ENCODE measurements around the gene RHBDL2.
A peak's percentile ranks its signal among the peaks of the same experiment; 100 is the strongest.
"Not testable (repeated sequence)": the region's sequence is repeated elsewhere in the genome, so short reads cannot be mapped to it uniquely, and the experiment has no call there.

RHBDL2 gene, protein sequence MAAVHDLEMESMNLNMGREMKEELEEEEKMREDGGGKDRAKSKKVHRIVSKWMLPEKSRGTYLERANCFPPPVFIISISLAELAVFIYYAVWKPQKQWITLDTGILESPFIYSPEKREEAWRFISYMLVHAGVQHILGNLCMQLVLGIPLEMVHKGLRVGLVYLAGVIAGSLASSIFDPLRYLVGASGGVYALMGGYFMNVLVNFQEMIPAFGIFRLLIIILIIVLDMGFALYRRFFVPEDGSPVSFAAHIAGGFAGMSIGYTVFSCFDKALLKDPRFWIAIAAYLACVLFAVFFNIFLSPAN

DNA sequence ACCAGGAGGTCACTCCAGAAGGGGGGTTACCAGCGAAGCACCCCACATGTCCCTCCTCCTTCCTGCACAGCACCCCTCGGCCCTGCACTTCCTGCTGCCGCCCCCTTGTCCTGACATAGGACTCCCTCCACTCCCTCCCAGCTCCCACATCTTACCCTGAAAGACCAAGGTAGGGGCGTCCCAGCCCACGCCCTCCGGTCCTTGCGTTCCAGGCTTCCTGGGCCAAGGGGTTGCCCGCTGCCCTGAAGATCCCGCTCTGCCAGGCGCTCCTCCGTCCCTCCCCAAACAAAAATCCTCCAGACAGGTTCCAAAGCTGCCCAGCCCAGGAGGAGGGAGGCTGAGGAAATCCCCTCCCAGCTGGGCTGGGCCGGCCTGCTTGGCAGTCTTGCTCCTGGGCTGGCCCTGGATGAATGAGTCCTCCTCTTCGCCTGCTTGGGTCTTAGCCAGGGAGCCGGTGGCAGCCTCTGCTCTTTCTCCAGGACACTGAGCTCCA, at the start of gene RHBDL2:
RHBDL2 (minus strand) TSS at position 304 of the 493 bp plus-strand sequence. CDS start 22,618 bp downstream, outside the sequence.
- DNase-seq = no peak

DNA sequence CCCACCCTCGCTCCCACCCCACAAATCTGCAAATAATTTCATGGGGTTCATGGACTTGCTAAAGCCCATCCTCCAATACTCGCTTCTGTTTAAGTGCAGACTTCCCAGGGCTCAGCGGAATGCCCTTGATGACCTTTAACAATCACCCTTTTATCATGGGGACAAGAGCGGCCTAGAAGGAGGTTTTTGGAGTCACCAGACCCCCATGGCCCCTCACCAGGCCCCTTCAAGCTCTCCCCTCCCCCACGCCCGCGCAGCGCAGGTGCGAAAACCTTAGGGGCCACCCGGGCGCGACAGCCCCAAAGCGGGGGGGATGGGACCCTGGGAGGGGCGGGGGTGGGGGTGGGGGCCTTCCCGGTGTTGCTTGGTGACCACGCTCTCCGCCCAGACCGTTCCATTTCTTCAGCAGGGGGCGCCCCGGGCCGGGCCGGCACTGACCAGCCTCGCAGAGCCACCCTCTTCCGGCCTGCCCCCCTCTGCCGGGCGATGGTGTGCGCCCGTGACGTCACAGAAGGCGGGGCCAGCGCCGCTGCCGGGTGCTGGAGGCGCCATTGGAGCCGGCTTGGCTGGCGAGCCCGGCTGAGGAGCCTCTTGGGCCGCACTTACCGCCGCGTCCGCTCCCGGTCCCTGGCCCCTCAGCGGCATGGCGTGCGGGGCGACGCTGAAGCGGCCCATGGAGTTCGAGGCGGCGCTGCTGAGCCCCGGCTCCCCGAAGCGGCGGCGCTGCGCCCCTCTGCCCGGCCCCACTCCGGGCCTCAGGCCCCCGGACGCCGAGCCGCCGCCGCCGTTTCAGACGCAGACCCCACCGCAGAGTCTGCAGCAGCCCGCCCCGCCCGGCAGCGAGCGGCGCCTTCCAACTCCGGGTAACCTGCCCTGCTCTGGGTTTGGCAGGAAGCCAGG, 49.4 kb upstream of the RHBDL2 start, which contains the start of gene AKIRIN1:
AKIRIN1 (plus strand) TSS at position 539 of the 900 bp plus-strand sequence; CDS start at position 644, 105 bp downstream.
- peak; percentile 98 for DNase-seq

GRCh38 chr1:38990386-38990737, 48.7 kb upstream of the RHBDL2 start:
- DNase-seq = no peak

DNA sequence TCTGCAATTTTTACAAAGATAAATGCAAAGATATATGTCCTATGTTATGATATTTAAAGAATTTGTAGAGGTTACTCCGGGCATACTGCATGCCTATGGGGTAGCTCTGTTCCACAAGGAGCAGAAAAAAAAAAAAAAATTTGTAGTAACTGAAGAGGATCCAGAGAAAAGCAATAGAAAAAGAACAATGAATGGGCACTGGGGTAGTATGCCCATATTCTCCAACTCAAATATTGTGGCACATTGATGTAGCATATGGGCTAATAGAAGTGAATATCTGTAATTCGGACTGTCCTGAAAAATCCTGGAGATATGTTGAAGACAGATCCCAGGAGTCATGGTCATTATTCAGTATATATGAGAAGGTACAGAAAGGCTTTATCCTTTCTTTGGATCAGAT, 48.3 kb upstream of the RHBDL2 start:
- no peak for DNase-seq

- not testable (repeated sequence) for DNase-seq
Measured at GRCh38 chr1:38979380-38979779, 37.8 kb upstream of the RHBDL2 start.

DNA sequence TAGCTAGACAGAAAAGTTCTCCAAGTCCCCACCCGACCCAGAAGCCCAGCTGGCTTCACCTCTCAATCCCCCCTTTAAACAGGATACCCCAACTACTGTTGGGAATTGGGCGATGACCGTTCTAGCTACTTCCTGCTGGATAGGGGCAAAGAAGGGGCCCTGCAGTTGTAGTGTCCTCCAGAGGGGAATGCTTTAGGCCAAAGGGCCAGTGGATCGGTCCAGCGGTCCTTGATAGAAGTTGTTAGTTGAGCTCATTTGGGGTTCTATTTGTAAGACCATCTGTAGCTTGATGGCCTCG, 36.6 kb upstream of the RHBDL2 start:
- DNase-seq = not testable (repeated sequence)

DNA sequence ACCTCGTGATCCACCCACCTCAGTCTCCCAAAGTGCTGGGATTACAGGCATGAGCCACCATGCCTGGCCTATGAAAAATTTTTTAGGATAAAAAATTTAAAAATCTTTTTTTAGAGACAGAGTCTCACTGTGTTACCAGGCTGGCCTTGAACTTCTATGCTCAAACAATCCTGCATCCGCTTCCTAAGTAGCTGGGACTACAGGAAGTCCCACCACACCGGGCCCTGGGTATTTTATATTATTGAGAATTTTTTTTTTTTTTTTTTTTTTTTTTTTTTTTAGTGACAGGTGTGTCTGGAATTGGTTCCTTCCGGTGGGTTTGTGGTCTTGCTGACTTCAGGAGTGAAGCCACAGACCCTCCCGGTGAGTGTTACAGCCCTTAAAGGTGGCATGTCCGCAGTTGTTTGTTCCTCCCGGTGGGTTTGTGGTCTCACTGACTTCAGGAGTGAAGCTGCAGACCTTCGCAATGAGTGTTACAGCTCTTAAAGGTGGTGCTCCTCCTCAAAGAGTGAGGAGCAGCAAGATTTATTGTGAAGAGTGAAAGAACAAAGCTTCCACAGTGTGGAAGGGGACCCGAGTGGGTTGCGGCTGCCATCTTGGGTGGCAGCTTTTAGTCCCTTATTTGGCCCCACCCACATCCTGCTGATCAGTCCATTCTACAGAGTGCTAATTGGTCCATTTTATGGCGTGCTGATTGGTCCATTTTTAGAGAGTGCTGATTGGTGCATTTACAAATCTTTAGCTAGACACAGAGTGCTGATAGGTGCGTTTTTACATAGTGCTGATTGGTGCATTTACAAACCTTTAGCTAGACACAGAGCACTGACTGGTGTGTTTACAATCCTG, 36.0 kb upstream of the RHBDL2 start:
- DNase-seq = peak; percentile 81

DNA sequence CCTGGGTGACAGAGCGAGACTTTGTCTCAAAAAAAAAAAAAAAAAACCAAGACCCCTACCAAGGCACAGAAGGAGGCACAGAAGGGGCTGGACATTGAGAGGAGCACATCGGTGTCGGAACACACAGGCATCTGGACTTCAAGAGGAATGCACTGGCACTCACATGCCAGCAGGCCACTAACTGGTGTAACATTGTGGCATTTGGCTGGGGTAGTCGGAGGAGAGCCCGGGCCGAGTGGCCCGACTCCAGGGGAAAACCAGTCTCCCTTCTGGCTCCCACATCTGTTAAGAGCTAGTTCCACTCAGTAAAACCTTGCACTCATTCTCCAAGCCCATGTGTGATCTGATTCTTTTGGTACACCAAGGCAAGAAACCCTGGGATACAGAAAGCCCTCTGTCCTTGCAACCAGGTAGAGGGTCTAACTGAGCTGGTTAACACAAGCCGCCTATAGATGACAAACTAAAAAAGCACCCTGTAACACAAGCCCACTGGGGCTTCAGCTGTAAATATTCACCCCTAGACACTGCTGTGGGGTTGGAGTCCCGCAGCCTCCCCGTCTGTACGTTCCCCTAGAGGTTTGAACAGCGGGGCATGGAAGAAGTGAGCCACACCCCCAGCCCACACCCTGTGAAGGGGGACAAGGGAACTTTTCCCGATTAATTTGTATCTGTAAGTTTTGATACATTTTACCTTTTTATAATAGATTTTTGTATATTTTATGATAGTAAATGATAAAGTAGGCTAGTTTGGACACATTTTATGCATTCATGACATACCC, 32.2 kb upstream of the RHBDL2 start:
- no peak for DNase-seq

GRCh38 chr1:38973145-38973544, 31.5 kb upstream of the RHBDL2 start:
- DNase-seq = not testable (repeated sequence)

DNA sequence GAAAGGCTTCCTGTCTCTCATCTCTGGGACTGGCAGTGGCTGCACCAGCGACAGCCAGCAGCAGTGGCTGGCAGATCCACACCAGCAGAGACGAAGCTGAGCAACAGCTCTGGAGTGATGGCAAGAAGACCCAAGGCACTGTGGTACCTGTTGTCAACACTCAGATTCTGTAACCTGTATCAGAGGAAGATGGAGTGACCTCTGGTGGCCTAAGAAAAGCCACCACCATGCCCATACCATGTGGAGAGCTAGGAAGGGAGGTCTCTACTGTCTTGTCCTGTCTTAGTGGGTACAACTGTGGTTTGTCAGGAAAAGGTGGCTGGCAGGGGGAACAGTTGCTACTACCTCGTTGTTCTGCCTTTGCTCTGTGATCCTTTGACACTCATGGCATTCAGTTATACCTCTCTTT, 22.5 kb upstream of the RHBDL2 start:
- DNase-seq = peak; percentile 16

DNA sequence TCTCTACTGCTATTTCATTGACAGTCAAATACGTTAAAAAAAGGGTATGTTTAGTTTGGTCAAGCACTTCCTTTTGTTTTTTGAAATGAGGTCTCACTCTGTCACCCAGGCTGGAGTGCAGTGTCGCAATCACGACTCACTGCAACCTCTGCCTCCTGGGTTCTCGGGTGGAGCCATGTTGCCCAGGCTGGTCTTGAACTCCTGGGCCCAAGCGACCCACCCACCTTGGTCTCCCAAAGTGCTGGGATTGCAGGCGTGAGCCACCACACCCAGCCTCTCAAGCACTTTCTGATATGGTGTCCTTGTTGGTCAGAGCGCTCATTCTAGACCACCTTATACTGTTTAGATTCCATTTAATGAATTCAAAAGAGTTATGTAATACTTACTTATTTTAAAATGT, 20.9 kb upstream of the RHBDL2 start:
- DNase-seq = no peak

DNA sequence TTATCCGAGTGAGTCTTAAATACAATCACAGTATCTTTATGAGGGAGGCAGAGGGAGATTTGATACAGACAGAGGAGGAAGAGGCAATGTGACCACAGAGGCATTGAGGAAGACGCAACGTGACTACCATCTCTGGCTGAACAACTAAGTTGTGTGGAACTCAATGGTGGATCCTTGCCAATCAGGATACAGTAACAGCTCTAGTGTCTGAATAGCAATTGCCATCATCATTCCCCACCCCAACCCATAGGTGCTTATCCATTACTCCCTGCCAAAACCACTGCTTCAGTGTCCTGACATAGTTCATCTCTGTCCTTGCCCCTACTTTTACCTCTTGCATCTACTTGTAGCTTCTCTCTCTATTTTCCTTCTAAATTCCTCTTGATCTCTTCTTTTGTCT, 20.5 kb upstream of the RHBDL2 start:
- no peak for DNase-seq

DNA sequence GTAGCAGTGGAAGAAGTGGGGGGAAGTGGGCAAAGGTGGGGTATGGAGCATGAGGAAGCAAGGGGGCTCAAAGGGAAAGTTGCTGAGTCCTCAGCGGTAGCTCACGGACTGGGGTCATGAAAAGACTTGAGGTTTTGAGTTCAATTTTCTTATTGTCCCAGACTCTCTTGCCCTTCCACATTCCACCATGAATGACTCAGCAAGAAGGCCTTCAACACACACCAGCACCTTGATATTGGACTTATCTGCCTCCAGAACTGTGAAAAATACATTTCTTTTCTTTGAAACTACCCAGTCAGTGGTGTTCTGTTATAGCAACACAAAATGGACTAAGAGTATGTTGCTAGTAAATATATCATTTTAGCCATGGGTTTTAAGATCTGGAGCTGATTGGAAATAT, 17.3 kb upstream of the RHBDL2 start:
- no peak for DNase-seq

- DNase-seq = no peak
Measured at GRCh38 chr1:38953433-38953860, 11.8 kb upstream of the RHBDL2 start.

- no peak for DNase-seq
Measured at GRCh38 chr1:38950553-38950952, 8.9 kb upstream of the RHBDL2 start.

- no peak for DNase-seq
Measured at GRCh38 chr1:38944547-38944946, 2.9 kb upstream of the RHBDL2 start.

GRCh38 chr1:38942664-38943428, 1.2 kb upstream of the RHBDL2 start:
- no peak for DNase-seq

DNA sequence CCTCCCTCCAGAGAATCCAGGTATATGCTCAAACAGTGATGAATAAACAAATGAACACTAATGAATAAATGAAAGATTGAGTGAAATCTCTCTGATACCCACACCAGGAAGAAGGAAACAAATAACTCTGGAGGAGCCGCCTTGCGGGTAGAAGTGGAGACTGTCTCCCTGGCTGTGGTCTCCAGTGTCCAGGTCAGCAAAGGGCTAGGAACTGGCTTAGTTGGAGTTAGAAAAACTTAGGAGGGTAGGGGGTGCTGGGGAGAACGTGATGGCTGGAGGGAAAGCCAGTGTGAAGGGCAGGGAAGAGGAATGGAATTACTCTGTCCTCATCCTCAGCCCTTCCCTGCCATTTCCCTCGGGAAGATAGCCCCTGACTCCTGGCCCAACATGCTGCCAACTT, 537 bp downstream of the RHBDL2 start:
- DNase-seq = no peak

DNA sequence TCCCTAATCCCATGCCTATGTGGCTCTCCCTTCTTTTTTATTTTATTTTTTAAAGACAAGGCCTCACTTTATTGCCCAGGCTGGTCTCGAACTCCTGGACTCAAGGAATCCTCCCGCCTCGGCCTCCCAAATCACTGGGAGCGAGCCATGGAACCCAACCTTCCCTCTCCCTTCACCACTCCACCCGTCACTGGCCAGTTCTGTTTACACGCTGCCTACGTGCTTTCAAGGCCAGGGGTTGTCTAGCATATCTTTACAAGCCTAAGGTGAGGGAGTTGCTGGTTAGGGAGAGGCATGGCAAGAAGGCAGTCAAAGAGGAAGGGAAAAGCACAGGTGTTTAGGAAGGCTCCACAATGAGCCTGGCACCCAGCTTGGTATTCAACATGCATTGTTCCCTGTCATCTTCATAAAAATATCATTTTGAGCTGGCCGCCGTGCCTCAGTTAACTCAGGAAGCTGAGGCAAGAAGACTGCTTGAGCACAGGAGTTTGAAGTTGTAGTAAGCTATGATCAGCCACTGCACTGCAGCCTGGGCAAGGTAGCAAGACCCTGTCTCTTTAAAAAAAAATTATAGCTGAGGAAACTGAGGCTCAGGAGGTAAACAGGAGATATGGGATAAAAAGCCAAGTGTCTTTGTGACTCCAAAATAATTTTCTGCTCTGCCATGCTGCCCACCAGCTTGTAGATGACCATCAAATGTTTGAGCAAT, 1.1 kb downstream of the RHBDL2 start:
- DNase-seq = no peak

DNA sequence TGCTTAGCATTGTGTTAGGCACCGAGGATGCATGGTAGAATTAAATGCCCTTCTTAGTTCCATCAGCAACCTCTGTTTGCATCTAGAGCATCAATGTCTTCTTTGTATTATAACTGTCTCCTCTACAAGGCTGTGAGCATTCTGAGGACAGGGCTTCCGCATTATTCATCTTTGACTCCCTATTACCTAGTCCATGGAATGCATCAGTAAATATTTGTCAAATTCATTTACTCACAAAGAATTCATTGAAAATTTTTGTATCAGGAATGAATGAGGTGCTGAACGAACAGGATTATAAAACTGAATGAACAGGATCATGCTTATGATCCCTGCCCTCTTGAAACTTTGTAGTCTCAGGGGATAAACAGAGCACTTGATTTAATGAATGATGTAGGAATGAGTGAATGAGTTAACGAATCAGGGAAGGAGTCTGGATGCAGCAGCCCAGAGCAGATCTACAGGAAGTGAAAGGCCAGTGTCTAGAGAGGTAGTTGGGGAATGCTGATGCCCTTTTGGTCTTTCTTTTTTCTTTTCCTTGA, 2.8 kb downstream of the RHBDL2 start:
- no peak for DNase-seq
